Mammary epithelial cell (primary cell): Measurements from ENCODE around the gene OR52E8.

ENCODE experiments used
- EZH2 ChIP-seq: IDR thresholded peaks from 2 replicates; pipeline ENCODE4 v1.6.1; 2012; ENCODE audit warnings: low read length, inconsistent platforms, borderline replicate concordance
- TF ChIP-seq, protein P1 (sequence below), 2 donors: IDR thresholded peaks in 1 of 2; conservative IDR thresholded peaks in 1 of 2; 2 replicates each; pipeline ENCODE4 v1.5.1; 2011 to 2012; ENCODE audit warnings: inconsistent platforms in 2 of 2, low read length in 2 of 2, mild to moderate bottlenecking in 2 of 2, control low read depth in 1 of 2, low read depth in 1 of 2; ENCODE audit not compliant: insufficient read depth in 1 of 2; ENCODE audit errors: extremely low read depth in 1 of 2

GRCh38 chr11:5847711-5848110 is 9.8 kb downstream of the OR52E8 start:
- TF ChIP-seq, protein P1, sequence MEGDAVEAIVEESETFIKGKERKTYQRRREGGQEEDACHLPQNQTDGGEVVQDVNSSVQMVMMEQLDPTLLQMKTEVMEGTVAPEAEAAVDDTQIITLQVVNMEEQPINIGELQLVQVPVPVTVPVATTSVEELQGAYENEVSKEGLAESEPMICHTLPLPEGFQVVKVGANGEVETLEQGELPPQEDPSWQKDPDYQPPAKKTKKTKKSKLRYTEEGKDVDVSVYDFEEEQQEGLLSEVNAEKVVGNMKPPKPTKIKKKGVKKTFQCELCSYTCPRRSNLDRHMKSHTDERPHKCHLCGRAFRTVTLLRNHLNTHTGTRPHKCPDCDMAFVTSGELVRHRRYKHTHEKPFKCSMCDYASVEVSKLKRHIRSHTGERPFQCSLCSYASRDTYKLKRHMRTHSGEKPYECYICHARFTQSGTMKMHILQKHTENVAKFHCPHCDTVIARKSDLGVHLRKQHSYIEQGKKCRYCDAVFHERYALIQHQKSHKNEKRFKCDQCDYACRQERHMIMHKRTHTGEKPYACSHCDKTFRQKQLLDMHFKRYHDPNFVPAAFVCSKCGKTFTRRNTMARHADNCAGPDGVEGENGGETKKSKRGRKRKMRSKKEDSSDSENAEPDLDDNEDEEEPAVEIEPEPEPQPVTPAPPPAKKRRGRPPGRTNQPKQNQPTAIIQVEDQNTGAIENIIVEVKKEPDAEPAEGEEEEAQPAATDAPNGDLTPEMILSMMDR (conservative IDR thresholded peaks at IDR 0.05 in 1 of 2, IDR thresholded peaks at IDR 0.05 in 1 of 2; ENCODE audit: extremely low read depth in 1 of 2, insufficient read depth in 1 of 2, low read depth in 1 of 2, low read length in 2 of 2), result no peak
- no peak for TF ChIP-seq EZH2
